GM18502 (cell line): ENCODE measurements around the gene LKAAEAR1.
"Not testable (repeated sequence)": the region's sequence is repeated elsewhere in the genome, so short reads cannot be mapped to it uniquely, and the experiment has no call there.

Experiments
- ATAC-seq: cut with Tn5 transposase; IDR thresholded peaks from one replicate; pipeline ENCODE4 v1.9.1; 2021; ENCODE audit warnings: mild to moderate bottlenecking; ENCODE audit not compliant: unreplicated experiment, poor library complexity

The LKAAEAR1 gene, protein sequence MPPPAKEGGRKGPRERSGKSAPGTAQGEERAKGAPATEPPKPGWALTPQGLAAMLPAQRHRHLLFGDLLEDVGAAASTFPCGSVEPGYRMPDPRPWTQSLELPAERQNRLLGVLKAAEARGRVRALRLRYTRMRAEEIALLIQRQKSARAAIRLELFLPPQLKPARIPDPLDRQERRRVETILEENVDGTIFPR

DNA sequence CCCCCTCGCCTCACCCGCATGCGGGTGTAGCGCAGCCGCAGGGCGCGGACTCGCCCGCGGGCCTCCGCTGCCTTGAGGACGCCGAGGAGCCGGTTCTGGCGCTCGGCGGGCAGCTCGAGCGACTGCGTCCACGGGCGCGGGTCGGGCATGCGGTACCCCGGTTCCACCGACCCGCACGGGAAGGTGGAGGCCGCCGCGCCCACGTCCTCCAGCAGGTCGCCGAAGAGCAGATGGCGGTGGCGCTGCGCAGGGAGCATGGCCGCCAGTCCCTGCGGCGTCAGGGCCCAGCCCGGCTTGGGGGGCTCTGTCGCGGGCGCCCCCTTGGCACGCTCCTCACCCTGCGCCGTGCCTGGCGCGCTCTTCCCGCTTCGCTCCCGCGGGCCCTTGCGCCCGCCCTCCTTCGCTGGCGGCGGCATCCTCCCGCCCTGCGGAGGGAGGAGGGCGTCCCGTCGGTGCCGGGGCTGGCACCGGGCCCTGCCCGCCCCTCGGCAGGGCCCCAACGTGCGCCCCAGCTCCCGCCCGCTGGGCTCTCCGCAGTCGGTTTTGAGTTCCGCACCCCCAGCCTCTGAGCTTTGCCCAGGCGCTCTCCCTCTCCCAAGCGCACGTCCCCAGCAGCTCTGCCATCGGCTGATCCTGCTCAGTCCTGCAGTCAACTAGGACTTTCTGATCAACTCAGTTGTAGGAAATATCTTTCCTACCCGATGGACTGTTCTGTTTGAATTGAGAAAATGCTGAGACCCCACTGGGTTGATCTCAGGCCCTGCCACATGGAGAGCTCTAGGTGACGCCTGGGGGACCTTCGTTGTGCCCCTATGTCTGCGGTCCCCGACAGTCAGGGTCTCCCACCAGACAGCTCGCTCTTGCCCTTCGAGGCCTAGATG, at the start of gene LKAAEAR1:
TSS of gene LKAAEAR1 (minus strand) at position 595 of the 881 bp plus-strand sequence. CDS start at position 416, 179 bp downstream.
- ATAC-seq: no peak

- no peak for ATAC-seq
These were observed 47.2 kb upstream of the LKAAEAR1 start for GRCh38 chr20:64131406-64131805.

DNA sequence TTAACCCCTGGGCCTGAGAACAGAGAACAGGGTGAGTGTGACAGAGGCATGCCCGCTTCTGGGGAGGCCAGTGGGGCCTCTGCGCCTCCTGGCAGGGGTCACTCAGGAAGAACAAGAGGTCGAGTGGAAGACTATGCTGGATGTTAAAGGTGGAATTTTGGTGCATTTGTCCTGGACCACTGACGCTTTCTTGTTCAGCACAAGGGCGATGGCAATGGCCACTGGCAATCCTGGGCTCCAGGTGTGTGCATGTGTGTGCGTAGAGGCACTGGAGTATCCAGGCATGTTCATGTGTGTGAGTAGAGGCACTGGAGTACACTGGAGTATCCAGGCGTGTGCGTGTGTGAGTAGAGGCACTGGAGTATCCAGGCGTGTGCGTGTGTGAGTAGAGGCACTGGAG, 46.7 kb upstream of the LKAAEAR1 start:
- ATAC-seq: no peak

- ATAC-seq: no peak
These were observed 46.1 kb upstream of the LKAAEAR1 start for GRCh38 chr20:64130271-64130670.

GRCh38 chr20:64129146-64129782, 45.1 kb upstream of the LKAAEAR1 start:
- no peak for ATAC-seq

GRCh38 chr20:64123517-64123916, 39.3 kb upstream of the LKAAEAR1 start:
- ATAC-seq: not testable (repeated sequence)

GRCh38 chr20:64122927-64123326, 38.7 kb upstream of the LKAAEAR1 start:
- not testable (repeated sequence) for ATAC-seq

DNA sequence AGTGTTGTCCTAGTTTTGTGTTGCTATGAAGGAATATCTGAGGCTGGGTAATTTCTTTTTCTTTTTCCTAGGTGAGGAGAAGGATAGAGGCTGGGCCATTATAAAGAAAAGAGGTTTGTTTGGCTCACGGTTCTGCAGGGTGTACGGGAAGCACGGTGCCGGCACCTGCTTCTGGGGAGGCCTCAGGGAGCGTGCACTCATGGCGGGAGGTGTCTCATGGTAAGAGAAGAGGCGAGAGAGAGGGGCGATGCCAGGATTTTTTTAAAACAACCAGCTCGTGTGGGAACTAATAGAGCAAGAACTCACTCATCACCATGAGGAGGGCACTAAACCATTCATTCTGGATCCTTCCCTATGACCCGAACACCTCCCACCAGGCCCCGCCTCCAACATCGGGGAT, 37.4 kb upstream of the LKAAEAR1 start:
- no peak for ATAC-seq

DNA sequence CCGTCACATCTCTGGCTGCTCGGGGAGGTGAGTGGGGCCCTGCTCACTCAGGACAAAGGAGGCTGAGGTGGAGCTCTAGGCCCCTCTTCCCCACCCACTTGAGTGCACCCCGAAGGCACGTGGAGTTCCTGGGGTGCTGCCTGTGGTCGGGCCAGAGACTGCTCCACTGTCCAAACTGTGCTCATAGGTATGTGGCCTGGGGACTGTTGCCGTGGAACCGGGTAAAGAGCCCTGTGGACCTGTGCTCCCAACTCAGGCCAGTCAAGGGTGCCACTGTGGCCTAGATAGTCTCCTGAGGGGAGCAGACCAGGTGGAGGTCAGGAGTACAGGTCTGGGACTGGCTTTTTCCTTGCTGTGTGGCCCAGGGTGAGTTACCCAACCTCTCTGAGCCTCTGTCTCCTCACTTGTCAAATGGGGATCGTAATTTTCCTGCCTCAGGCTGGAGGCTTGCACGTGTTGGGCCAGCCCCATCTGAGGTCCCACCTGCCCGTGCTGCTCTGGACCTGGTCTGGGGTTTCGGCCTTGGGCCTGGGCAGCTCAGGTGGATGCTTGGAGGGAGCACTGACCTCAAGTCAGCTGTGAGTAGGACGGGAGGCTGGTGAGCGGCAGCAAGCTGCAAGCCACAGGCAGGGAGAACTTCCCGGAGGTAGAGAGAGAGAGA, 35.6 kb upstream of the LKAAEAR1 start:
- no peak for ATAC-seq

GRCh38 chr20:64119301-64119680, 35.1 kb upstream of the LKAAEAR1 start:
- no peak for ATAC-seq

DNA sequence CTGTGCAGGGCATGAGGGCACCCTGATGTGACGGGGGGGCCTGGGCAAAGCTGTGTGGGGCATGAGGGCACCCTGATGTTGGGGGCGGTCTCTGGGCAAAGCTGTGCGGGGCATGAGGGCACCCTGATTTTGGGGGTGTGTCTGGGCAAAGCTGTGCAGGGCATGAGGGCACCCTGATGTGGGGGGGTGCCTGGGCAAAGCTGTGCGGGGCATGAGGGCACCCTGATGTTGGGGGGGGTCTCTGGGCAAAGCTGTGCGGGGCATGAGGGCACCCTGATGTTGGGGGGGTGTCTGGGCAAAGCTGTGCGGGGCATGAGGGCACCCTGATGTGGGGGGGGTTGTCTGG, 33.2 kb upstream of the LKAAEAR1 start:
- not testable (repeated sequence) for ATAC-seq

DNA sequence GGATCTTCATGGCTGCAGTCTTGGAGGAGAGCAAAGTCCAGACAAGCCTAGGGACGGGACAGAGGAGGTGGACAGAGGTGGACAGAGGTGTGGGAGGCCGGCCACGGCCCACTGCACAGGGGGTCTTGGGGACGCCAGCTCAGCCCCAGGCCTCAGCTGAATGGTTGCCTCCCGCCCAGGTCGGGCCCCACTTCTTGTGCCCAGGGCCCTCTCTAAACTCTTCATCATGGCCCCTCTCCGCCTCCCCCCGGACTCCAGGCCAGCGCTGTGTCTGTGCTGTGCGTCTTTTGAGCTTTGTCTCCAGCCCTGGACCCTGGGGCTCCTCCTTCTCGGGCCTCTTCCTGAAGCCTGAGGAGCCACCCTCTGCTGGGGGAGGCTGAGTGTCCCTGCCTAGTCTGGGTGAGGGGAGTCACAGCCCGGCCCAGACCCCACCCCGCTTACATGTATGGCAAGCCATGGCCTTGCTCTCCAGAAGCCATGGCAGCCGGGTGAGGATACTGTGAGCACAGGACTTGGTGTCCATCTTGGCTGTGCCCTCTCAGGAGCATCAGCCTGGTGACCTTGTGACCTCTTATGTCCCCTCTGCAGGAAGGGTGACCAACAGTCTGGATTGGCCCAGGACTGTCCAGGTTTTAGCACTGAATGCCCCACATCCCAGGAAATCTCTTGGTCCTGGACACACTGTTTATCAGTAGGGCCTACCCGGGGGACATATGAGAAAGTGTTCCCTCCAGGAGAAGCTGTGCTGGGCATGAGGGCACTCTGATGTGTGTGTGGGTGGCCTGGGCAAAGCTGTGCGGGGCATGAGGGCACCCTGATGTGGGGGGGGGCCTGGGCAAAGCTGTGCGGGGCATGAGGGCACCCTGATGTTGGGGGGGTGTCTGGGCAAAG, 32.6 kb upstream of the LKAAEAR1 start:
- ATAC-seq: no peak

GRCh38 chr20:64116016-64116415, 31.8 kb upstream of the LKAAEAR1 start:
- no peak for ATAC-seq

DNA sequence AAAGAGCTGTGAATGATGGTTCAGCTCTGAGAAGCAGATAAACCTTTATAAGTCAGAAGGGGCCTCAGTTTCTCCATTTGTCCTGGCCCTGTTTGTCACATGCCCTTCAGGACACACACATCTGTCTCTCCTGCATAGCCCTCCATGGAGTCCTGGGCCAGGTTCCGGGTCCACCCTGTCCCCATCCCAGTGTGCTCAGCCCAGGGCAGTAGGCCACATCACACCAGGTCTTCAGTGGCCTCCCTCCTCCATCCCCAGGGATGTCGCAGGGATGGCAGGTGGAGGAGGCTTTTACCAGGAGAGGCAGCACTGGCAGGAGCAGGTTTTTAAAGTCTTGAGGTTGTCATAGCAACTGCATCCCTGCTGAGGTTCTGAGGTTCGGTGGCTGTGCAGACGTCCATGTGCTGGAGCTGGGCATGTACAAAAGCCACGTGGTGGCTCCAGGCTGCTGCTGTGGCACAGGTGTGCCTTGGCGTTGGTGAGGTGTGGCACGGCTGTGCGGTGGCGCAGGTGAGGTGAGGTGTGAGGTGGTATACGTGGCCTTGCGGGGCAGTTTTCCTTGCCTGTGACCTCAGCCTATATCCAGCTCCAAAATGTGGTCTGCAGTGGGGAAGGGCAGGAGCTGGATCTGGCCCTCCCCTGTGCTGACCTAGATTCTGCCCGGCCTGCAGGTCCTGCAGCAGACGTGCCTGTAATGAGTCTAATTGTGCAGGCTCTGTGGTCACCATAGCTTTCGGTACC, 31.1 kb upstream of the LKAAEAR1 start:
- no peak for ATAC-seq

GRCh38 chr20:64114356-64114971, 30.3 kb upstream of the LKAAEAR1 start:
- ATAC-seq: no peak

DNA sequence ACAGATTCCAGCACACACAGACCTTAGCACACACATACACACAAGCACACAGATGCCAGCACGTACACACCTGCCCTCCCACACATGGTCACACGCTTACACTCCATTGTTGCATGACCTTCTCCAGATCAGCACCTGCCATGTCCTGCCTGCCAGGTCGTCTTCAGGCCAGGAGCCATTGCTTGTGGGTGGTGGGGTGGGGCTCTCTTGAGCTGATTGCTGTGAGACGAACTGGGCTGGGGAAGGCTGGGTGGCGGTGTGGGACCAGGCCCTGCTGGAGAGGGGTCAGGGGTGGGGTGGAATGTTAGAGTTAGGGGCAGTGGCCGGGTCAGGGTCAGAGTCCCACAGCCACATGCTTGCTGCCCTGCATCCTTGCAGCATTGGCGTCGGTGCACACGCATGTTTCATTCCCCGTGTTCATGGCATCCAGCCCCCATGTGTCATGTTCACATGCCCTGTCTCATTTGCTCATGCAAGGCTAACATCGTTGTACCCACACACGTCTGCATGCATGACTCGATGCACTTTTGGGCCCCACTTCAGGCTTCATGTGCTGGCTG, 29.7 kb upstream of the LKAAEAR1 start:
- no peak for ATAC-seq

DNA sequence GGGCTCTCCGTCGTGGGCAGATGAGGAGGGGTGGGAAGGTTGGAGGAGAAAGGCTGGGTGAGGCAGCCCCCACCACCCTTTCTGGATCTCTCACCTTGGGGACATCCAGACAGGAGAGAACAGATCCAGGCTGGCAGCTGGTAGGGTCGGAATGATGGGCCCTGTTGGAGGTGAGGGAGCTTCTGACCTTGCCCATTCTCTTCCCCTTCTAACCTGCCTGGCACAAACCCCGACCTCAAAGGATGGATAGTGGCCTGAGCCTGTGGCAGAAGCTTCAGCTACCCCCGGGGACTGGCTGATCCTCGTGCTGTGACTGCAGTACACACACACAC, 29.2 kb upstream of the LKAAEAR1 start:
- no peak for ATAC-seq

DNA sequence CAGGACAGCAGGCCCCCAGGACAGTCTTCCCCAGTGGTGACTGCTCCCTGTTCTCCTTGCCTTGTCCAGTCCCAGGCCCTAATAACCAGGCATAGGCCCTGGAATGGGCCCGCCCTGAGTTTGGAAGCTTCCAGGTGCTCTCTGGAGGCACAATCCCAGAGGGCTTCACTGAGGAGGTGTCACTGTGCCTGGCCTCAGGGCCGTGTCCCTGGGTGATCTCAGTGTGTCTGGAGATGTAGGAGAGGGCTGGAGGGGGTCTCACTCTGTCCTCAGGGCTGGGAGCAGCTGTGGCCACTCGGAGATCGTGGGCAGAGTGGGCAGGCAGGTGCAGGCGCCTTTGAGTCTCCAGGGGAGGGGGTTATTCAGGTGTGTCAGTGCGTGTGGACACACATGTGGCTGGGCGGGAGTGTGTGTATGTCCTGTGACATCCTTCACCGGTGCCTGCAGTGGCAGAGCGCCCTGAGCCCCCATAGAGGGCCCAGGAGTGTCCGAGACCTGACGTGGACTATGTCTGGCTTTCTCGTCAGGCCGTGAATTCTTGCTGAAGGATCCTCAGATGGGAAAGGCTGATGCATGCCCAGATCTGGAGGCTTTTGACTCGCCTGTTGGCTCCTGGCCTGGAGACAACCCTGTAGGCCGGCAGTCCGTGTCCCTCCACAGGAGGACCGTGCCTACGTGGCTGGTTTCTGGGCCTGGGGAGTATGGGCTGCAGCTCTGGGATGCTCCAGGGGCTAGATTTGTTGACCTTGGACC, 28.7 kb upstream of the LKAAEAR1 start:
- ATAC-seq: no peak
